H1 (cell line): ENCODE results near the gene KCNJ10. TPM values are rescaled to one million over a fixed set of nuclear protein-coding genes. Genes with fewer than 3 reads are reported as not detected.

Experiments used
- CHD2 ChIP-seq: IDR thresholded peaks from 2 replicates; pipeline ENCODE4 v1.6.1; 2012; ENCODE audit warnings: low read length, improper control_type of control experiment
- CHD7 ChIP-seq: fragments of 300-600 bp; sonication (generic); IDR thresholded peaks from 2 replicates; pipeline ENCODE4 v1.7.1; 2012; ENCODE audit warnings: low read length, moderate library complexity, mild to moderate bottlenecking, inconsistent platforms; ENCODE audit not compliant: insufficient replicate concordance
- CREB1 ChIP-seq: IDR thresholded peaks from 2 replicates; pipeline ENCODE4 v1.6.1; 2012; ENCODE audit warnings: inconsistent platforms
- GTF2F1 ChIP-seq: IDR thresholded peaks from 2 replicates; pipeline ENCODE4 v1.6.1; 2012; ENCODE audit warnings: low read depth, low read length, improper control_type of control experiment, borderline replicate concordance
- KDM4A ChIP-seq: IDR thresholded peaks from one replicate; pipeline ENCODE4 v1.7.1; 2012; ENCODE audit warnings: low read depth, mild to moderate bottlenecking, moderate library complexity, low read length, inconsistent platforms; ENCODE audit not compliant: severe bottlenecking
- RAD21 ChIP-seq, 2 experiments: IDR thresholded peaks in 1 of 2; conservative IDR thresholded peaks in 1 of 2; 2 replicates each; pipeline ENCODE4 v1.6.1; 2011; ENCODE audit warnings: low read depth in 2 of 2, low read length in 2 of 2, improper control_type of control experiment in 1 of 2, inconsistent platforms in 1 of 2, mild to moderate bottlenecking in 1 of 2, moderate library complexity in 1 of 2
- SP4 ChIP-seq: IDR thresholded peaks from 2 replicates; pipeline ENCODE4 v1.6.1; 2012; ENCODE audit warnings: low read length, inconsistent platforms
- TAF1 ChIP-seq: IDR thresholded peaks from 2 replicates; pipeline ENCODE4 v1.6.1; 2011; ENCODE audit warnings: mild to moderate bottlenecking, low read depth, low read length
- polyA plus RNA-seq, 7 experiments: library from polyadenylated mRNA; depleted of rRNA in 3 of 7; stranded (reverse) in 5 of 7; unstranded in 2 of 7; fragments of >200 nt in 5 of 7; fragments of 200-250 nt in 2 of 7; gene quantifications; 1 replicate in 5 of 7; 2 replicates in 1 of 7; 4 replicates in 1 of 7; pipeline versions ENCODE4 v1.2.1 to v1.2.3, GENCODE V29; 2011 to 2013; ENCODE audit warnings: missing spikeins in 2 of 7, mixed read lengths in 2 of 7
- total RNA-seq: library from RNA; stranded (reverse); fragmentation: NEBNext Ultra II Directional; extraction: Animal tissue kit (Norgen Biotek cat#: 25700); gene quantifications from 2 replicates; pipeline ENCODE4 v1.2.1, GENCODE V29; 2021

The KCNJ10 gene
- total and polyA plus RNA-seq, 2 of the 8 experiments (the other 6 are each of a cell fraction or from before 2014, with no cell fraction given), result 1.7 to 2.4 TPM

- TF ChIP-seq CHD7 (no peak), GTF2F1 (no peak), CHD2 (0 out of 2 replicates have a peak, but pooled peaks have one; percentile 18), RAD21 (IDR thresholded peaks at IDR 0.05 in 1 of 2, conservative IDR thresholded peaks at IDR 0.05 in 1 of 2; ENCODE audit: low read depth in 2 of 2, low read length in 2 of 2) (0 out of 4 replicates have a peak, but pooled peaks of 1 of the 2 experiments have one; percentile 3), SP4 (0 out of 2 replicates have a peak, but pooled peaks have one; percentile 12), KDM4A (peak; percentile 50), TAF1 (peak; percentile 31; the same call in 1 of the 2 replicates), CREB1 (peak; percentile 39; the same call in 1 of the 2 replicates)
Measured at GRCh38 chr1:160098852-160099561, 29.0 kb upstream of the KCNJ10 start (continued).
